Eye (tissue), 1 donor: ENCODE results near the gene ANKRD18A.
"Not testable (repeated sequence)": the region's sequence is repeated elsewhere in the genome, so short reads cannot be mapped to it uniquely, and the experiment has no call there.

Experiments used
- DNase-seq: peaks from one replicate; pipeline ENCODE4 v3.0.0-alpha.2; 2015

Gene ANKRD18A

GRCh38 chr9:38622951-38623350 lies 2.6 kb upstream of the ANKRD18A start:
- no peak for DNase-seq

- DNase-seq, result no peak
These were observed 1.9 kb upstream of the ANKRD18A start for GRCh38 chr9:38622288-38622674.

- peak; percentile 80 for DNase-seq
These were observed 1.3 kb upstream of the ANKRD18A start for GRCh38 chr9:38621434-38622287.

DNA sequence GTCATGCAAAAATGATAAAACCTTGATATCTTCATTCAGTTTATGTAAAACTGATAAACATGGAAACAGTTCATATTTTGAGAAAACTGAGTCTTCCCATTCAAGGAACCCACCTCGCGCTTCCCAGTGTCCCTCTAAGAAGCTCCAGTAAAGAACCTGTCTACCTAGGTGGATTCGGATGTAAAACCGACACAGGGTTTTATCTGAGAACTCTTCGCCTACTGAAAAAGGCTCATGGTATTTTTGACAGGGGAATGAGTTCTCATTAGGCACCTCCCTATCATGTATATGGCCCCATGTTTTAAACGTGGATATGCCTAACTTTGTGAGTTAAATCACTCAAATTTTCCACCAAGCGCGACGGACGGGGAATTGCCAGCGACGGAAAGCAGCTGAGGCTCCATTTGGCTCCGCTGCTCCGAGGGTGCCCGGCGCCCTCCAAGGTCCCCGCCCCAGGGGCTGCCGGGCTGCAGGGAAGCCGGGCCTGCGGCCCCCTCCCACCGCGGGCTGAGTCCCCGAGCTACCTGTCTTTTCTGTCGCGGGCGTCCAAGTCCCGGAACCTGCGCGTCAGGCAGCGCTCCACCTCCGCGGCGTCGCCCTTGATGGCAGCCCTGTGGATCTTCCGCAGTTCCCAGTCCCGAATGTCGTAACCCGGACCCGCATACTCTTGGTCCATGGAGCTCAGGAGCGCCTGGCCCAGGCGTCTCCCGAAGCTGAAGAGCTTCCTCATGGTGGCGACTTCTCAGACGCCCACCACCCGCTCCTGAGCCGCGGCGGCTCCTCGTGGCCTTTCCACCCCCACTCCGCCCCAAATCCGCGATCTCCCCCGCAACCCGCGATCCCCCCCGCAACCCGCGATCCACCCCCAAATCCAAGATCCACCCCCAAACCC lies 594 bp downstream of the ANKRD18A start:
- peak; percentile 64 for DNase-seq

GRCh38 chr9:38598029-38598745 lies 22.2 kb downstream of the ANKRD18A start:
- DNase-seq, result not testable (repeated sequence)

DNA sequence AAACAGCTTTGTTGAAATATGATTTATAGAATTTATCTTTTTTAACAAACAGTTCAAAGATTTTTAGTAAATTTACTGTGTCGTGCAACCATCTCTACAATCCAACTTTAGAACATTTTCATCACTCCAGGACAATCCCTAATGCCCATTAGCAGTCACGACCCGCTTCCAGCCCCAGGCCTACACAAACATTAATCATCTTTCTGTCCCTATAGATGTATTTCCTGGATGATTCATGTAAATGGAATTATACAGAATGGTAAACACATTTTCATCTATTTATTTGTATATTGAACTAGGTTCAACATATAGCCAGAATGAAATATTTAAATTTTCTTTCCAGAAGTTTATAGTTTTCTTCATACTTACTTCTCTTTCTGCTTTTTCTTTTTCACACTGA lies 25.3 kb downstream of the ANKRD18A start:
- not testable (repeated sequence) for DNase-seq

DNA sequence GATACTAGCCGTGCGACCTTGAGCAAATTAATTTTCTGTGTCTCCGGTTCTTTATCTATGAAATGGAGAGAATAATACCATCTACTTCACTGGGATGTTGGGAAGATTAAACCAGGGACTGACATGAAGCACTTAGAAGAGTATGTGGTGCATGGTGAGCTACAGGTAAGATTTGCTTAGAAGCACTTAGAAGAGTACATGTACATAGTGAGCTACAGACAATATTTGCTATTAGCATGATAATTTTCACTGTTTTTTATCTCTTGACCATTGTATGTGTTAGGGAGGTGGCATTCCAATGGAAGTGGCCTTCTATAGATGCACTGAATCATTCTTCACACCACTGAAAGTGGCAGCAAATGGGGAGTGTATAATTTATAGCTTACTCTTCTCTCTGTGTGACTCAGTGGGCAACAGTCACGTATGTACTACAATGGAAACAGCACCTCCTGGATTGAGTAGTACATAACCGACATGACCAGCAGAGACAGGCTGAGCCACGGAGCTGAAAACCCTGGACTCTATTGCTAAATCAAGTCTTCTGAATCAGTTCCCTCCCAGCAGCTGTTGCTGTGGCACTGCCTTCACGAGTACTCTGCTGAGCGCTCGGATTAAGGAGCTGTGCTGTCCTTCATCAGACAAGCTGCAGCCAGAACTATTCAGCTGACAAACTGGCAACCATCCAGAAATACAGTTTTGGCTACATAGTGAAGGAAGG lies 28.9 kb downstream of the ANKRD18A start:
- peak; percentile 38 for DNase-seq

DNA sequence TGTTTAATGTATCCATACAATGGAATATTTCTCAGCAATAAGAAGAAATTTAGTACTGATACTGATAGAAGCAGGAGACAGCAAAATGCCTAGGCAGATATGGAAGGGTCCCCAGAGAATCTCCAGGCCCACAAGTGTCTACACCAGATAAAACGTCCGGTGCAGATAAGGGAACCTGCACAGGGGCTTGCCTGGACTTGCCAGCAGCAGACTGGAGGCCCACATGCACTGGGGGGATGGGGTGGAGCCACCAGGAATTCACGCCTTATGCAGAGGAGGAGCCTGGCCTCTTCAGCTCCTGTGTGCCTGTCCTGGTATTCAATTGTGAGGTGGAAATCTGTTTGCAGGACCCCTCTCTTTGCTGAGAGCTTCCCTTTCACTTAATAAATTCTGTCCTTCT lies 36.6 kb downstream of the ANKRD18A start:
- not testable (repeated sequence) for DNase-seq

GRCh38 chr9:38580112-38580511 lies 40.3 kb downstream of the ANKRD18A start:
- not testable (repeated sequence) for DNase-seq

- DNase-seq, result not testable (repeated sequence)
These were observed 44.2 kb downstream of the ANKRD18A start for GRCh38 chr9:38576181-38576580.

DNA sequence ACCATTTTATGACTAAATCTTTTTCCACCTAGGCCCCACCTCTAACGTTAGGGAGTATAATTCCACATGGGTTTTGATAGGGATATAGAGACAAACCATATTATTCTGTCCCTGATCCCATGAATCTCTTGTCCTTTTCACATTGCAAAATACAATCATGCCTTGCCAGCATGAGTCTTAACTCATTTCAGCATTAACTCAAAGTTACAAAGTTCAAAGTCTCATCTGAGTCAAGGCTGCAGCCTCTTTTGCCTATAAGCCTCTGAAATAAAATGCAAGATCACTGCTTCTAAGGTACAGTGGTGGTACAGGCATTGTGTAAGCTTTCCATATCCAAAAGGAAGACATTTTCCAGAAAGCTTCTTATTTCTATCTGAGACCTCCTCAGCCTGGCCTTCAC lies 54.3 kb downstream of the ANKRD18A start:
- not testable (repeated sequence) for DNase-seq

- not testable (repeated sequence) for DNase-seq
These were observed 55.2 kb downstream of the ANKRD18A start for GRCh38 chr9:38565178-38565577.

GRCh38 chr9:38563911-38564310 lies 56.5 kb downstream of the ANKRD18A start:
- not testable (repeated sequence) for DNase-seq

GRCh38 chr9:38561134-38561533 lies 59.3 kb downstream of the ANKRD18A start:
- DNase-seq, result not testable (repeated sequence)

- DNase-seq, result not testable (repeated sequence)
These were observed 61.2 kb downstream of the ANKRD18A start for GRCh38 chr9:38559172-38559571.

DNA sequence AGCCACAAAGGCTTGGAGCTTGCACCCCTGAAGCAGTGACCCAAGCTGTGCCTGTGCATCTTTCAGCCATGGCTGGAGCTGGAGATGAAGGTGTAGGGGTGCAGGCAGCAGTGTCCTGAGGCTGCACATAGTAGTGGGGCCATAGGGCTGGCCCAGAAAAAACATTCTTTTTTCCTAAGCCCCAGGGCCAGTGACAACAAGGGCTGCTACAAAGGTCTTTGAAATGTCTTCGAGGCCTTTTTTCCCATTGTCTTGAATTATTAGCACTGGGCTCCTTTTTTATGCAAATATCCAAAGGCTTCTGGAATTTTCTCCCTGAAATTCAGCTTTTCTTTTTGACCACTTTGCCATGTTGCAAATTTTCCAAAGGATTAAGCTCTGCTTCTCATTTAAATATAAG lies 62.6 kb downstream of the ANKRD18A start:
- not testable (repeated sequence) for DNase-seq

- not testable (repeated sequence) for DNase-seq
These were observed 65.4 kb downstream of the ANKRD18A start for GRCh38 chr9:38554966-38555365.

DNA sequence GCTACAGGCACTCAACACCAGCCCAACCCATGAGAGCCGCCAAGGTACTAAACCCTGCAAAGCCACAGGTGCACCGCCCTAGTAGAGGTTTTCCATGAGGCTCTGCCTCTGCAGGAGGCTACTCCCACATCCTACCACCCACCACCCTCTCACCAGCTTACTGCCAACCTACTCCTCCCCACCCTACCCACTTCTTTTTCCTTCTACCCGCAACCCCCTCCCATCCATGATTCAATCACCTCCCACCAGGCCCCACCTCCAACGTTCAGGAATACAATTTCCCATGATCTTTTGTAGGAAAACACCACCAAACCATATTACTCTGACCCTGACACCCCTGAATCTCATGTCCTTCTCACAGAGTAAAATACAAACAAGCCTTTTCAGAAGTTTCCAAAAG lies 67.4 kb downstream of the ANKRD18A start:
- DNase-seq, result not testable (repeated sequence)

GRCh38 chr9:38546497-38547163 lies 73.8 kb downstream of the ANKRD18A start:
- DNase-seq, result not testable (repeated sequence)

- not testable (repeated sequence) for DNase-seq
These were observed 79.9 kb downstream of the ANKRD18A start for GRCh38 chr9:38540535-38540934.

GRCh38 chr9:38529317-38529716 lies 91.1 kb downstream of the ANKRD18A start:
- DNase-seq, result no peak

DNA sequence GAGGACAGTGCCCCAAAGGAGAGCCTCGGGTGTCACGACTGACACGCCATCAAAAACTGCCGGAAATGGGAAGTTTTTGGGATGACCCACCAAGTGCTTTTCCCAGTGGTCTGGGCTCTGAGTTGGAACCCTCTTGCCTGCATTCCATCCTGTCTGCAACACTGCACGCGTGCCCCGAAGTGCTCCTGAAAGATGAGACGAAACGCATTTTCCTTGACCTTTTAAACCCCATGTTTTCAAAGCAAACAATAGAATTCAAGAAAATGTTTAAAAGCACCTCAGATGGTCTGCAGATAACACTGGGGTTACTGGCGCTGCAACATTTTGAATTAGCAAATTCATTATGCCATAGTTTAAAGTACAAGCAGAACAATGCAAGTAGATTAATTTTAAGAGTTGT lies 92.9 kb downstream of the ANKRD18A start:
- DNase-seq, result peak; percentile 58
